ENCODE data around the gene FAM174B.

Gene FAM174B

GRCh38 chr15:92655178-92655995 is at the start of gene FAM174B:
Gene FAM174B (minus strand): TSS chr15:92655775.
- peak; percentile 47 for DNase-seq

- no peak for DNase-seq
Observed at GRCh38 chr15:92696096-92696495, 40.5 kb upstream of the FAM174B start.

GRCh38 chr15:92693691-92694331 is 38.2 kb upstream of the FAM174B start:
- peak; percentile 19 for DNase-seq

GRCh38 chr15:92690395-92690794 is 34.8 kb upstream of the FAM174B start:
- no peak for DNase-seq

GRCh38 chr15:92687746-92688145 is 32.2 kb upstream of the FAM174B start:
- DNase-seq: no peak

- no peak for DNase-seq
Observed at GRCh38 chr15:92687195-92687602, 31.6 kb upstream of the FAM174B start.

- peak; percentile 7 for DNase-seq
Observed at GRCh38 chr15:92683511-92683834, 27.9 kb upstream of the FAM174B start.

- no peak for DNase-seq
Observed at GRCh38 chr15:92682741-92683510, 27.4 kb upstream of the FAM174B start.

- no peak for DNase-seq
Observed at GRCh38 chr15:92681141-92681631, 25.6 kb upstream of the FAM174B start.

- no peak for DNase-seq
Observed at GRCh38 chr15:92677999-92678398, 22.4 kb upstream of the FAM174B start.

GRCh38 chr15:92676561-92676960 is 21.0 kb upstream of the FAM174B start:
- no peak for DNase-seq

GRCh38 chr15:92675485-92675884 is 19.9 kb upstream of the FAM174B start:
- no peak for DNase-seq

GRCh38 chr15:92674347-92674746 is 18.8 kb upstream of the FAM174B start:
- no peak for DNase-seq

GRCh38 chr15:92672102-92672501 is 16.5 kb upstream of the FAM174B start:
- DNase-seq: no peak

GRCh38 chr15:92671406-92671805 is 15.8 kb upstream of the FAM174B start:
- no peak for DNase-seq

GRCh38 chr15:92670621-92671020 is 15.0 kb upstream of the FAM174B start:
- DNase-seq: no peak

- no peak for DNase-seq
Observed at GRCh38 chr15:92669432-92669831, 13.9 kb upstream of the FAM174B start.

GRCh38 chr15:92668620-92669019 is 13.0 kb upstream of the FAM174B start:
- no peak for DNase-seq

GRCh38 chr15:92667970-92668485 is 12.5 kb upstream of the FAM174B start:
- DNase-seq: no peak

GRCh38 chr15:92667287-92667904 is 11.8 kb upstream of the FAM174B start:
- DNase-seq: peak; percentile 78

GRCh38 chr15:92666780-92667179 is 11.2 kb upstream of the FAM174B start:
- peak; percentile 58 for DNase-seq

GRCh38 chr15:92665100-92665555 is 9.6 kb upstream of the FAM174B start:
- DNase-seq: peak; percentile 16

All from NCI-H1092 treated with DMSO at 0.1 percent for 48 hours (cell line).